GM04504 (cell line): ENCODE measurements around the gene TSR3.
"Not testable (repeated sequence)": the region's sequence is repeated elsewhere in the genome, so short reads cannot be mapped to it uniquely, and the experiment has no call there.

Source experiments
- DNase-seq: peaks from one replicate; pipeline ENCODE4 v3.0.0-alpha.2; 2012; ENCODE audit warnings: low read depth

The TSR3 gene

GRCh38 chr16:1337486-1337885, 14.2 kb downstream of the TSR3 start:
- DNase-seq = no peak

DNA sequence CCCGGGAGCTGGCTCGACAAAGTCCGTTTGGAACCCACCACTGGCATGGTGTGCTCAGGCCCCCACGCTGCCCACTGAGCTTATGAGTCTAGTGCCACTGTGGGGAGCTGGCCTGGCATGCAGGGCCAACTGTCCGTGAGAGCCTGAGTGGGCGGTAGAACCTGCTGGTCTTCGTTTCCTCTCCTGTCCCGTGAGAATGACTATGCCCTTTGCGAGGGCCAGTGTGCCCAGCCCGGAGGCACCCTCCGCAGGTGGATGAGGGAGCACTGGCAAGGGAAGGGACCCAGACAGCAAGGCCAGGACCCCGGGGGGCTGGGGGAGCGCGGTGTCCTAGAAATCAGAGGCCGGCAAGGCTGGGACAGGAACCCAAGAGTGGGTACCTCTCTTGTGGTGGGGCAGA, 15.1 kb downstream of the TSR3 start:
- DNase-seq = no peak

- no peak for DNase-seq
These were observed 15.7 kb downstream of the TSR3 start for GRCh38 chr16:1335996-1336395.

GRCh38 chr16:1335211-1335971, 16.3 kb downstream of the TSR3 start:
- no peak for DNase-seq

- DNase-seq = no peak
These were observed 16.9 kb downstream of the TSR3 start for GRCh38 chr16:1334739-1335138.

DNA sequence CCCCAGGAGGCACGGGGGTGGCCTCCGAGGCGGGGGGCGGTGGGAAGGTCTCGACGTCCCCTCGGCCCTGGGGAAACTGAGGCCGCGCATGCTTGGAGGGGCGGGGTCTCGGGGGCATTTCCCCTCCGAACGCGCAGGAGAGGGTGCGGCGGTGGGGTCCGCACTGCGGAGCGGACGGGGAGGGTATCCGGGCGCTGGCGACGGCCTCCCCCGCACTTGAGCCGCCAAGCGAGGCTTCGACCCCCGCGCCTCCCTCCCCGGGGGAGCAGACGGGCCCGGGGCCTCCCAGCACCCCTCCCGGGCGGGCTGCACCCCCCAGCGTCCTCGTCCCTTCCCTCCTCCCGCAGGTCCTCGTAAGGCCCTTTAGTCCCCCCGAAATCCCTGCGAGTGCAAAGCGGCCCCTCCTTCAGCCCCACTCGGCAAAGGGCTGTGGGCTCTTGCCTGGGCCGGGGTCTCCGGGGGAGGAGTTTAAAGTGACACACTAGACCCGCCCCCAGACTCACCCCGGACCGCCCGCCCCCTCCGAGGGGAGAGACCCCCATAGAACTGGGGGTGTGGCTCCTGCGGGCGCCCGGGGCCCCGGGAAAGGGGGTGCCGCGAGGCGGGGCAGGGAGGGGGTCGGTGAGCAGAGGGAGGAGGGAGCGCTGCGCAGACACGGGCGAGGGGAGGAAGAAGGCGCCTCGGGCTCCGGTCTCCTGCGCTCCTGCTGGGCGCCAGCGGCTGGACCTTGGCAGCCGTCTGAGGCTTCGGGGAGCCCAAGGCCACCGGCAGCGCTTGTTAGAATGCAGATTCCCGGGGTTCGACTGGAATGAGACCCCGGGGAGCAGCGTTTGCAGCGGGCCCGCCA, 17.6 kb downstream of the TSR3 start:
- DNase-seq = no peak

GRCh38 chr16:1333149-1333812, 18.4 kb downstream of the TSR3 start, which contains the start of gene BAIAP3:
TSS of gene BAIAP3 (plus strand) at chr16:1333645. CDS start at chr16:1338550, 4,905 bp downstream.
- no peak for DNase-seq

DNA sequence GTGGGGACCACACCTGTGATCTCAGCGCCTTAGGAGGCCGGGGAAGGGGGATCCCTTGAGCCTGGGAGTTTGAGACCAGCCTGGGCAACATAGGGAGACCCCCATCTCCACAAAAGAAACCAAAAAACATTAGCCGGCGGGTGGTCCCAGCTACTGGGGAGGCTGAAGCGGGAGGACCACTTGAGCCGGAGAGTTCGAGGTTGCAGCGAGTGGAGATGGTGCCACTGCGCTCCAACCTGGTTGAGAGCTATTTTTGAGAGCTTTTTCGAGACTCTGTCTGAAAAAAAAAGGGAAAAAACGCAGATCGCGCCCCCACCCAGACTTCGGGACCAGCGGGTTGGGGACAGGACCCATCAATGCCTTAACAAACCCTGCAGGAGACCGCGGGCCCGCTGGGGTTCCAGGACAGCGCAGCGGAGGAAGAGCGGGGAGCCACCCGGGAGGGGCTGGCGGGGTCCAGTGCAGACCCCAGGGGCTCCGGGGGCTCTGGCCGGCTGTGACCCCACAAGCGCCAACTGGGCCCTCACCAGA, 19.0 kb downstream of the TSR3 start:
- no peak for DNase-seq

DNA sequence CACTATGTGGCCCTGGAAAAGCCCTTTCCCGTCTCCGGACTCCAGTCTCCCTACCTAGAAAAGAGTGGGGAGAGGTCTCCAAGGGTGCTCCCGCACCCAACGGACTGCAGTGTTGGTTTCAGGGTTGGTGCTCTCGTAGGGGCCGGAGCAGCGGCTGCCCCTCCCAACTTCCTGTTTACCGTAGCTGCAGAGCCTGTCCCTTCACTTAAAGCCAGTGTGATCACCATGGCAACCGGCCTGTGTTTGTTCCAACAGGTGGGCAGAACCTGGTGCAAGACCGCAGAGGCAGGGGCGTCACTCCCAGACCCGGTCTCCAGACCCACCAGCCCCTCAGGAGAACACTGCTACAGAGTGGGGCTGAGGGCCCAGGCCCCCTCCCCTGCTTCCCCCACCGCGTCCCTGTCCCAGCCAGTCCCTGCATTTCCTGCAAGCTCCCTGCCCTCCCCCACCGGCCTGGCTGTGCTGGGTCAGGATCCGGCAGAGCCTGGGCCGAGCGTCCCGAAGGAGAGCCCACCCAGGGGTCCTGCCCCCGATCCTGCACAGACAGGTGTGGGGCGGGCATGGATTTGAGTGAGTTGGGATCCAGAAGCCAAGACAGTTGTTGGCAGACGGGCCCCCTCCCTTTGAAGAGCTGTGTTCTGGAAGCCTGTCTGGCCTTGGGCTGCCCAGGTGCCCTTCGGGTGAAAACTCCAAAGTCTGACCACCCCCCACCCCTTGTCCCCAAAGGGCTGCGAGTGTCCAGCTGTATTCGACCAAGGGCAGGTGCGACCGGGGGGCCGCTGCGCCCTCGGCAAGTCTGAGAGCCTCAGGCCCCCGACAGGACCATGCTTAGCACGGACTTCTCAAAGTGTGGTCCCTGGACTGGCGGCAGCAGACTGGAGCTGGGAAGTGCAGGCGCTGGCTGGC, 19.7 kb downstream of the TSR3 start:
- no peak for DNase-seq

- DNase-seq = no peak
These were observed 20.6 kb downstream of the TSR3 start for GRCh38 chr16:1330931-1331711.

DNA sequence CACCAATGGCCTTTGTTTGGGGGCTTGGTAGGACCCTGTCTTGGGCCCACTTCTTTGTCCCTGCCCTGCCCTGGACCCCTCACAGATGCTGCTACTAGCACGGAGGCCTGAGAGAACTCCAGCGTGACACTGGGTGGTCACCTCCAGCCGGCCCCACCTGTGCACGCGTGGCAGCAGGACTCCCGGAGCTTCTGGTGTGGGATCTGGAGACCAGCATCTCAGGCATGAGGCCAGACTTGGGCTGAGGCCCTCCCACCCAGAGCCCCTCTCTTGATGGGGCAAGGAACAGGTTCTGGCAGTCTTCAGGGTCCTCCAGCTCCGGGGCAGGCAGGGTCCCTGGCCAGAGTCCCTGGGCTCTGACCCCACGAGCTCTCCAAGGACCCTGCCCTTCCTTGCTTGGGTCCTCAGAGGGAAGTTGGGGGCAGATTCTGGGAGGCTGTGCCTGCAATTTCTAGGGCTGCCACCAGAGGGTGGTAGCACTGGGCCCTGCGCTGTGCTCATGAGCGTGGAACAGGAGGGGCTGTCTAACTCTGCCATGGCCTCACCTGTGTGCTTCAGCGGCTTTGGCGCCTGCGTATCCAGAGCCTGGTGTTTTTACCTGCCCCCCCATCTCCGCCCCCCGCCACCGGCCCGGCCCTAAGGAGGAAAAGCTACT, 21.3 kb downstream of the TSR3 start:
- DNase-seq = no peak

GRCh38 chr16:1328961-1329360, 22.7 kb downstream of the TSR3 start:
- DNase-seq = not testable (repeated sequence)

DNA sequence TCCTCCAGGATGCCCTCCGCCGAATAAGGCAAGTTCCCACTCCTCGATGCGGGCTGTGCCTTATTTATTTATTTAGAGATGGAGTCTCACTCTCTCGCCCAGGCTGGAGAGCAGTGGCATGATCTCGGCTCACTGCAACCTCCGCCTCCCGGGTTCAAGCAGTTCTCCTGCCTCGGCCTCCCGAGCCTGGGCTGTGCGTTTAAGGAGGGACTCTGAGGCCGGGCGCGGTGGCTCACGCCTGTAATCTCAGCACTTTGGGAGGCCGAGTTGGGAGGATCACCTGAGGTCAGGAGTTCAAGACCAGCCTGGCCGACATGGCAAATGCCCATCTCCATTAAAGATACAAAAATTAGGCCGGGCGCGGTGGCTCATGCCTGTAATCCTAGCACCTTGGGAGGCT, 23.5 kb downstream of the TSR3 start:
- not testable (repeated sequence) for DNase-seq

DNA sequence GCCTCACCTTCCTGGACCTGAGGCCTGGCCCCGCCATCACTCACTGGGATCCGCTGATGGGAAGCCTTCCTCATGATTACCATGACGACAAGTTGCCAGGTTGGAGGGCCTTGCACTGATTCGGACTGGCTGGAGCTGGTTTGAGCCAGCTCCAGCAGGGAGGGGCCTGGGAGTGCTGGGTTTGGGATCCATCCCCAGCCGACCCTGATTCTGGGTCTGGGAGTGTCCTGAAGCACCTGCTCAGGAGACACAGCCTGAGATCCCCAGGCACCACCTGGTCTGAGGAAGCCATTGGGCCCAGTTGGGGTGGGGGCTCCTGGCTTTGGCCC, 24.1 kb downstream of the TSR3 start:
- no peak for DNase-seq

GRCh38 chr16:1326946-1327618, 24.6 kb downstream of the TSR3 start:
- no peak for DNase-seq

- DNase-seq = no peak
These were observed 25.3 kb downstream of the TSR3 start for GRCh38 chr16:1326391-1326790.

DNA sequence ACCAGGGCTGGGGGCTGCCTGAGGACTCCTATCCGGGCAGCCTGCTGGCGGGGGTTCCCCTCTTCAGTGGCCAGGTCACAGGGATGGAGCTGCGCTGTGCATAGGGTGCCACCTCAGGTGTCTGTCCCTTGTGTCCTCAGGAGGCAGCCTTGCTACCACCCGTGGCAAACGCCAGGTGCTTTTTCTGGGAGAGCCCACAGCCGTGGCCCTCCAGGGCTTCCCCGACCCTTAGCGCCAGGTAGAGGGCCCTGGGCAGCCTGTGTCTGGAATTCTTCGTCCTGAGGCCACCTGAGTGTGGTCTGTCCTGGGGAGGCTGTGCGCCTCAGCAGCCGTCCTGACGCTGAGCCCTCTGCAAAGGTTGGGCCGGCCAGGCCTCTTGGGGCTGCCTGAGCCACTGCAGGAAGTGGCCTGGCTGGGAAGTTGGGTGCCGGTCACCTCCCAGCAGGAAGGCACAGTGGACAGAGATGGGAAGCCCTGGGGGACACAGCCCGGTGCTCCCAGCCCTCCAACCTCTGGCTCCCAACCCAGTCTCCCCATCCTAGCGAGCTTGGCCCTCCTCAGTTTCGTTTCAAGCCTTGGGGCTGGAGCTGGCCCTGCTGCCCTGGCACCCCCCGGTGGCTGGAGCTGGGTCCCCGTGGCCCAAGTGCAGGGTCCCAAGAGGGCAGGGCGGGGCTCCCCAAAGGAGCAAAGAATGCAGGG, 25.9 kb downstream of the TSR3 start:
- no peak for DNase-seq

GRCh38 chr16:1325261-1325660, 26.4 kb downstream of the TSR3 start:
- no peak for DNase-seq

- no peak for DNase-seq
These were observed 27.3 kb downstream of the TSR3 start for GRCh38 chr16:1324286-1324826.
